Panc1 (cell line): ENCODE measurements around the gene CNTN1. TPM values are rescaled to one million over a fixed set of nuclear protein-coding genes. Genes with fewer than 3 reads are reported as not detected.

Experiments
- ATAC-seq: fragments of 200-7000 bp; cut with Tn5 transposase; 2 replicates; pipeline ENCODE4 v1.9.1; 2020; ENCODE audit warnings: mild to moderate bottlenecking, moderate library complexity
- BruUV-seq: library from RNA; stranded (reverse); fragments of 400-500 nt; replicated peaks from 2 replicates; lab custom pipeline; 2021; lab: Mats Ljungman, UMichigan
- CTCF ChIA-PET: fragments of 300-600 bp; sonication (Branson Sonifier 250); formaldehyde crosslinking; loops from one replicate; lab custom pipeline; 2022; ENCODE audit warnings: antibody characterized with exemption; lab: Charles Lee
- POLR2A ChIA-PET: fragments of 300-600 bp; sonication (Branson Sonifier 250); formaldehyde crosslinking; loops from one replicate; lab custom pipeline; 2022; ENCODE audit warnings: antibody characterized with exemption; lab: Charles Lee
- DNase-seq: peaks from one replicate; pipeline ENCODE4 v3.0.0-alpha.2; 2010; ENCODE audit warnings: low read depth, low spot score
- H3K27ac ChIP-seq: 2 replicates; pipeline ENCODE4 v1.5.1; 2011; ENCODE audit warnings: mild to moderate bottlenecking, low read length, inconsistent platforms
- H3K27me3 ChIP-seq: fragments of 200-500 bp; sonication (Bioruptor generic); 2 replicates; pipeline ENCODE4 v1.6.0; 2014; ENCODE audit warnings: low read length, inconsistent platforms; ENCODE audit not compliant: control insufficient read depth, insufficient read depth
- H3K36me3 ChIP-seq: fragments of 200-500 bp; sonication (Bioruptor generic); 2 replicates; pipeline ENCODE4 v1.5.1; 2014; ENCODE audit warnings: inconsistent platforms, mild to moderate bottlenecking, low read length, moderate library complexity; ENCODE audit not compliant: control insufficient read depth, insufficient read depth
- H3K4me1 ChIP-seq: 2 replicates; pipeline ENCODE4 v1.5.1; 2011; ENCODE audit warnings: inconsistent platforms, mild to moderate bottlenecking, low read length, moderate library complexity; ENCODE audit not compliant: control insufficient read depth, insufficient read depth
- H3K4me3 ChIP-seq, 2 experiments: 2 replicates each; pipeline ENCODE4 v1.5.1; 2011 to 2012; ENCODE audit warnings: low read depth in 2 of 2, low read length in 2 of 2, mild to moderate bottlenecking in 2 of 2, inconsistent platforms in 1 of 2, moderate library complexity in 1 of 2
- H3K9me3 ChIP-seq: fragments of 200-500 bp; sonication (Bioruptor generic); 2 replicates; pipeline ENCODE4 v1.5.1; 2014; ENCODE audit warnings: low read depth, mild to moderate bottlenecking, inconsistent platforms, low read length, moderate library complexity; ENCODE audit not compliant: control insufficient read depth, insufficient read depth
- POLR2AphosphoS5 ChIP-seq: IDR thresholded peaks from 2 replicates; pipeline ENCODE4 v1.6.1; 2012; ENCODE audit warnings: mild to moderate bottlenecking, low read depth, low read length, moderate library complexity
- SIN3A ChIP-seq: IDR thresholded peaks from 2 replicates; pipeline ENCODE4 v1.6.1; 2012; ENCODE audit warnings: low read depth, mild to moderate bottlenecking, low read length, moderate library complexity, borderline replicate concordance; ENCODE audit not compliant: insufficient read depth
- TCF7L2 ChIP-seq: IDR thresholded peaks from 2 replicates; pipeline ENCODE4 v1.6.1; 2011; ENCODE audit warnings: mild to moderate bottlenecking, low read depth, low read length, inconsistent platforms
- in situ Hi-C: cut with HindIII; loops from 2 replicates; pipeline ENCODE4 v1.10.0; 2016; ENCODE audit warnings: low sequenced_read_pairs, low pct_unique_long_range_greater_than_20kb
- intact Hi-C: fragments of 100-400 bp; cut with micrococcal nuclease; formaldehyde crosslinking; loops from one replicate; pipeline ENCODE4 v1.10.0; 2022; ENCODE audit not compliant: unreplicated experiment
- total RNA-seq: library from RNA; stranded (reverse); gene quantifications from one replicate; pipeline ENCODE4 v1.2.1, GENCODE V29; 2021; ENCODE audit not compliant: unreplicated experiment
- TF ChIP-seq, protein P1 (sequence below): fragments of 450-650 bp; IDR thresholded peaks from 2 replicates; pipeline ENCODE4 v1.5.1; 2017; ENCODE audit warnings: mild to moderate bottlenecking
- TF ChIP-seq, protein P2 (sequence below), 2 experiments: IDR thresholded peaks; 2 replicates each; pipeline ENCODE4 v1.6.1; 2011 to 2012; ENCODE audit warnings: low read depth in 2 of 2, control low read depth in 1 of 2, low read length in 1 of 2, mild to moderate bottlenecking in 1 of 2, moderate library complexity in 1 of 2; ENCODE audit not compliant: insufficient read depth in 1 of 2

CNTN1 gene
- total RNA-seq, 1 experiment from 2014 or later = not detected

DNA sequence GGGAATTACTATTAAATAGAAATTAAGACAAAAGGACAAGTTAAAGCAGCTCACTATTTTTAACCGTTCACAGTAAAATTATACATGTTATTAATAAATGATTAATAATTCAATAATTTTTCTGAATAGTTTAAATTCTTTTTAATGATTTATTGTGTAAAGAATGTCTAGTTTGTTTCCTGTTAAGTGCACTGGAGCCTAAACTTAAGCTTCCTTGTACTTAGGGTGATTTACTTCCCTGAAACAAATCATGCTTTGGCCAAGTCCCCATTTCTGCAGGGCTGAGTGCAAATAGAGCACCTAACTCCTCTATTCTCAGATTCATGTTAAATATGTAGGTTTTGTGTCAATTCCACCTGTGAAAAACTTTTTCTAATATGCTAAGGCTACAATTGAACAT lies 307.0 kb downstream of the CNTN1 start:
- ChIA-PET CTCF (no interaction called here), POLR2A (no interaction called here)
- Histone ChIP-seq H3K36me3 (no peaks in the 10 kb centered on the region), H3K9me3 (no peaks in the 10 kb centered on the region), H3K27ac (no peak overlapping the region), H3K27me3 (no peaks in the 10 kb centered on the region), H3K4me1 (no peaks in the 10 kb centered on the region), H3K4me3 (no peak overlapping the region)
- TF ChIP-seq POLR2AphosphoS5 (no peak), TCF7L2 (no peak)
- TF ChIP-seq, protein P1, sequence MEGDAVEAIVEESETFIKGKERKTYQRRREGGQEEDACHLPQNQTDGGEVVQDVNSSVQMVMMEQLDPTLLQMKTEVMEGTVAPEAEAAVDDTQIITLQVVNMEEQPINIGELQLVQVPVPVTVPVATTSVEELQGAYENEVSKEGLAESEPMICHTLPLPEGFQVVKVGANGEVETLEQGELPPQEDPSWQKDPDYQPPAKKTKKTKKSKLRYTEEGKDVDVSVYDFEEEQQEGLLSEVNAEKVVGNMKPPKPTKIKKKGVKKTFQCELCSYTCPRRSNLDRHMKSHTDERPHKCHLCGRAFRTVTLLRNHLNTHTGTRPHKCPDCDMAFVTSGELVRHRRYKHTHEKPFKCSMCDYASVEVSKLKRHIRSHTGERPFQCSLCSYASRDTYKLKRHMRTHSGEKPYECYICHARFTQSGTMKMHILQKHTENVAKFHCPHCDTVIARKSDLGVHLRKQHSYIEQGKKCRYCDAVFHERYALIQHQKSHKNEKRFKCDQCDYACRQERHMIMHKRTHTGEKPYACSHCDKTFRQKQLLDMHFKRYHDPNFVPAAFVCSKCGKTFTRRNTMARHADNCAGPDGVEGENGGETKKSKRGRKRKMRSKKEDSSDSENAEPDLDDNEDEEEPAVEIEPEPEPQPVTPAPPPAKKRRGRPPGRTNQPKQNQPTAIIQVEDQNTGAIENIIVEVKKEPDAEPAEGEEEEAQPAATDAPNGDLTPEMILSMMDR = no peak
- DNase-seq (no peak), ATAC-seq (no peak)
- BruUV-seq = no TSS peak
- intact Hi-C loops (no loop called here), in situ Hi-C loops (no loop called here)

DNA sequence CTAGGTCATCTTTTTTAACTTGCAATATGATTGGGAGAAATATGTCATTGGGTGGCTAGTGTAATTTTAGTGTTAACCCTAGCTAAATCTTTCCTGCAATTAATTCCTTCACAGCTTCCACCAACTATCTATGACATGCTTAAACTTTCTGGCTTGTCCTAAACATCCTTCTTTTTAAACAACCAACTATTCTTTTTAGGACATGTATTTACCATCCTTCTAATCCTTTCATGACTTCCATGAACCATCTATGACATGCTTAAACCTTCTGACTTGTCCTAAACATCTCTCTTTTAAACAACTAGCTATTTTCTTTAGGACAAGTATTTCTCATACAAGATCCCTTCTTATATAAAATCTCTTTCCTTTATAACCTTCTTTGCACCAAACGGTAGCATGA lies 316.2 kb downstream of the CNTN1 start:
- in situ Hi-C loops = no loop called here
- Histone ChIP-seq H3K36me3 (no peaks in the 10 kb centered on the region), H3K27me3 (no peaks in the 10 kb centered on the region), H3K4me1 (no peaks in the 10 kb centered on the region), H3K9me3 (peaks cover 5% of the 10 kb centered on the region; the same call in 1 of the 2 replicates), H3K4me3 (no peak overlapping the region), H3K27ac (no peak overlapping the region)
- DNase-seq (no peak), ATAC-seq (no peak)
- intact Hi-C loops = no loop called here
- no TSS peak for BruUV-seq
- ChIA-PET CTCF (no interaction called here), POLR2A (no interaction called here)
- TF ChIP-seq, protein P2, sequence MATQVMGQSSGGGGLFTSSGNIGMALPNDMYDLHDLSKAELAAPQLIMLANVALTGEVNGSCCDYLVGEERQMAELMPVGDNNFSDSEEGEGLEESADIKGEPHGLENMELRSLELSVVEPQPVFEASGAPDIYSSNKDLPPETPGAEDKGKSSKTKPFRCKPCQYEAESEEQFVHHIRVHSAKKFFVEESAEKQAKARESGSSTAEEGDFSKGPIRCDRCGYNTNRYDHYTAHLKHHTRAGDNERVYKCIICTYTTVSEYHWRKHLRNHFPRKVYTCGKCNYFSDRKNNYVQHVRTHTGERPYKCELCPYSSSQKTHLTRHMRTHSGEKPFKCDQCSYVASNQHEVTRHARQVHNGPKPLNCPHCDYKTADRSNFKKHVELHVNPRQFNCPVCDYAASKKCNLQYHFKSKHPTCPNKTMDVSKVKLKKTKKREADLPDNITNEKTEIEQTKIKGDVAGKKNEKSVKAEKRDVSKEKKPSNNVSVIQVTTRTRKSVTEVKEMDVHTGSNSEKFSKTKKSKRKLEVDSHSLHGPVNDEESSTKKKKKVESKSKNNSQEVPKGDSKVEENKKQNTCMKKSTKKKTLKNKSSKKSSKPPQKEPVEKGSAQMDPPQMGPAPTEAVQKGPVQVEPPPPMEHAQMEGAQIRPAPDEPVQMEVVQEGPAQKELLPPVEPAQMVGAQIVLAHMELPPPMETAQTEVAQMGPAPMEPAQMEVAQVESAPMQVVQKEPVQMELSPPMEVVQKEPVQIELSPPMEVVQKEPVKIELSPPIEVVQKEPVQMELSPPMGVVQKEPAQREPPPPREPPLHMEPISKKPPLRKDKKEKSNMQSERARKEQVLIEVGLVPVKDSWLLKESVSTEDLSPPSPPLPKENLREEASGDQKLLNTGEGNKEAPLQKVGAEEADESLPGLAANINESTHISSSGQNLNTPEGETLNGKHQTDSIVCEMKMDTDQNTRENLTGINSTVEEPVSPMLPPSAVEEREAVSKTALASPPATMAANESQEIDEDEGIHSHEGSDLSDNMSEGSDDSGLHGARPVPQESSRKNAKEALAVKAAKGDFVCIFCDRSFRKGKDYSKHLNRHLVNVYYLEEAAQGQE (IDR thresholded peaks at IDR 0.05; ENCODE audit: insufficient read depth in 1 of 2, low read depth in 2 of 2, low read length in 1 of 2) = no peak
- TF ChIP-seq, protein P1 = no peak
- TF ChIP-seq TCF7L2 (no peak), SIN3A (no peak), POLR2AphosphoS5 (no peak)
